ENCODE measurements around the gene ALDOA.

ALDOA gene

GRCh38 chr16:30088832-30089624, 23.5 kb downstream of the ALDOA start:
- in situ Hi-C loops (cut with MboI; ENCODE audit: low sequenced_read_pairs, unreplicated experiment) = no loop called here

GRCh38 chr16:30090610-30091331, 25.2 kb downstream of the ALDOA start:
- no peak for DNase-seq (ENCODE audit: low spot score)
- in situ Hi-C loops (cut with MboI; ENCODE audit: low sequenced_read_pairs, unreplicated experiment) = no loop called here
- TF ChIP-seq, protein P1, sequence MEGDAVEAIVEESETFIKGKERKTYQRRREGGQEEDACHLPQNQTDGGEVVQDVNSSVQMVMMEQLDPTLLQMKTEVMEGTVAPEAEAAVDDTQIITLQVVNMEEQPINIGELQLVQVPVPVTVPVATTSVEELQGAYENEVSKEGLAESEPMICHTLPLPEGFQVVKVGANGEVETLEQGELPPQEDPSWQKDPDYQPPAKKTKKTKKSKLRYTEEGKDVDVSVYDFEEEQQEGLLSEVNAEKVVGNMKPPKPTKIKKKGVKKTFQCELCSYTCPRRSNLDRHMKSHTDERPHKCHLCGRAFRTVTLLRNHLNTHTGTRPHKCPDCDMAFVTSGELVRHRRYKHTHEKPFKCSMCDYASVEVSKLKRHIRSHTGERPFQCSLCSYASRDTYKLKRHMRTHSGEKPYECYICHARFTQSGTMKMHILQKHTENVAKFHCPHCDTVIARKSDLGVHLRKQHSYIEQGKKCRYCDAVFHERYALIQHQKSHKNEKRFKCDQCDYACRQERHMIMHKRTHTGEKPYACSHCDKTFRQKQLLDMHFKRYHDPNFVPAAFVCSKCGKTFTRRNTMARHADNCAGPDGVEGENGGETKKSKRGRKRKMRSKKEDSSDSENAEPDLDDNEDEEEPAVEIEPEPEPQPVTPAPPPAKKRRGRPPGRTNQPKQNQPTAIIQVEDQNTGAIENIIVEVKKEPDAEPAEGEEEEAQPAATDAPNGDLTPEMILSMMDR (IDR thresholded peaks at IDR 0.05; ENCODE audit: borderline replicate concordance, control extremely low read depth, extremely low read depth, insufficient read depth, missing control alignments) = no peak

More at GRCh38 chr16:30088832-30089624, 23.5 kb downstream of the ALDOA start:
- TF ChIP-seq, protein P1 (IDR thresholded peaks at IDR 0.05; ENCODE audit: borderline replicate concordance, control extremely low read depth, extremely low read depth, insufficient read depth, missing control alignments) = no peak
- no peak for DNase-seq (ENCODE audit: low spot score)

GRCh38 chr16:30091474-30092372, 26.2 kb downstream of the ALDOA start, which contains the start of gene TBX6:
TBX6 (minus strand) TSS chr16:30091924; CDS start chr16:30091193, 731 bp downstream.
- in situ Hi-C loops (cut with MboI; ENCODE audit: low sequenced_read_pairs, unreplicated experiment) = no loop called here

GRCh38 chr16:30092373-30093010, 26.9 kb downstream of the ALDOA start:
- peak; percentile 94 for DNase-seq (ENCODE audit: low spot score)
- TF ChIP-seq, protein P1 (IDR thresholded peaks at IDR 0.05; ENCODE audit: borderline replicate concordance, control extremely low read depth, extremely low read depth, insufficient read depth, missing control alignments) = peak; percentile 86
- in situ Hi-C loops (cut with MboI; ENCODE audit: low sequenced_read_pairs, unreplicated experiment) = no loop called here

More at GRCh38 chr16:30091474-30092372, 26.2 kb downstream of the ALDOA start, which contains the start of gene TBX6:
- peak; percentile 96 for DNase-seq (ENCODE audit: low spot score)
- TF ChIP-seq, protein P1 (IDR thresholded peaks at IDR 0.05; ENCODE audit: borderline replicate concordance, control extremely low read depth, extremely low read depth, insufficient read depth, missing control alignments) = peak; percentile 96

DNA sequence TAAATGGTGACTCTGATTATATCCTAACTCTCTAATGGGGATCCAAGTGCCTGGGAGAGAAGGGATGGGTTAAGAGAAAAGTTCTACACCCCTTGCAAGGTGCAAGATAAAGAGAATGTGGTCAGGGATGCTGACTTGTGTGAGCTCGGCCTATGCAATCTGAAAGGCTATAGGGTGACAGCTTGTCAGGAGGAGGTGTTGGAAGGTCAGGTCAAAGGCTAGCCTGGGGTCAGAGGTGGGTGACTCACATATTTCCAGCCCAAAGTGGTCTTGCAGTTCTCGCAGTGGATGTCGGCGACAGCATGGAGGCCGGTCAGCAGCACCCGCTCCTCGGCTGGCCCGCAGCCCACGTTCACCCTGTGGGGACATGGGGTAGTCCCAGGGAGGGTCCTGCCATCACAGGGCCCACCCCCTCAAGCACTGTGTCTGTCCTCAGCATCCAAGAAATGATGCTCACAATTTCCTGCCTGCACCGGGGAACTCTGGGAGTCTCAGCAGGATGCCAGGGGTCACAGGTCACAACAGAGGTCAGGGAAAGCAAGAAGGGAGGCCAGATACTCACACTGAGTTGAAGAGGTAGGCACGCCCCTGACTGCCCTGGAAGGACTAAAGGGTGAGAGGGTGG, 29.1 kb downstream of the ALDOA start:
- TF ChIP-seq, protein P1 (IDR thresholded peaks at IDR 0.05; ENCODE audit: borderline replicate concordance, control extremely low read depth, extremely low read depth, insufficient read depth, missing control alignments) = no peak
- DNase-seq (ENCODE audit: low spot score) = no peak
- in situ Hi-C loops (cut with MboI; ENCODE audit: low sequenced_read_pairs, unreplicated experiment) = no loop called here

All from GM13976 (cell line).